GM12878 (cell line): ENCODE measurements around the gene SPATC1L. TPM values are rescaled to one million over a fixed set of nuclear protein-coding genes. Genes with fewer than 3 reads are reported as not detected.

ENCODE experiments used
- ATAC-seq: fragments of 200-7000 bp; cut with Tn5 transposase; 3 replicates; pipeline ENCODE4 v1.9.1; 2020; ENCODE audit warnings: mild to moderate bottlenecking, moderate library complexity
- BruUV-seq: library from RNA; stranded (reverse); fragments of 400-500 nt; replicated peaks from 2 replicates; lab custom pipeline; 2021; lab: Mats Ljungman, UMichigan
- CTCF ChIA-PET: fragments of 300-600 bp; sonication (Branson Sonifier 250); formaldehyde crosslinking; extraction: SDS; loops from one replicate; lab custom pipeline; 2021; ENCODE audit warnings: inconsistent platforms; lab: Yijun Ruan, JAX
- POLR2A ChIA-PET: fragments of 350-600 bp; formaldehyde crosslinking; extraction: SDS; loops from one replicate; lab custom pipeline; 2021; ENCODE audit warnings: inconsistent platforms; lab: Charles Lee
- RAD21 ChIA-PET: fragments of 300-600 bp; sonication (Branson Sonifier 250); formaldehyde crosslinking; loops from one replicate; lab custom pipeline; 2023; ENCODE audit warnings: antibody characterized with exemption; ENCODE audit not compliant: unreplicated experiment; lab: Charles Lee
- SMC1A ChIA-PET: fragments of 300-600 bp; sonication (Branson Sonifier 250); formaldehyde crosslinking; loops from one replicate; lab custom pipeline; 2023; ENCODE audit not compliant: unreplicated experiment, uncharacterized antibody; lab: Charles Lee
- DNase-seq: peaks from one replicate; pipeline ENCODE4 v3.0.0-alpha.2; 2011; ENCODE audit warnings: low read depth, low spot score
- FAIRE-seq: peaks from 3 replicates; lab custom pipeline; 2011; peaks lifted over from hg19 to GRCh38; lab: Jason Lieb, UNC
- H2AFZ ChIP-seq: 2 replicates; pipeline ENCODE4 v1.6.0; 2011; ENCODE audit warnings: low read depth, low read length, control low read depth; ENCODE audit not compliant: control insufficient read depth
- H3K27ac ChIP-seq: 2 replicates; pipeline ENCODE4 v1.5.1; 2011; ENCODE audit warnings: control low read depth; ENCODE audit not compliant: control insufficient read depth, insufficient read depth
- H3K27me3 ChIP-seq, 2 experiments: replicated peaks in 1 of 2; 2 replicates each; pipeline versions ENCODE4 v1.6.0 to v1.6.1; 2011; ENCODE audit warnings: low read length in 1 of 2; ENCODE audit not compliant: control insufficient read depth in 2 of 2, insufficient read depth in 2 of 2
- H3K36me3 ChIP-seq, 2 experiments: 2 replicates each; pipeline ENCODE4 v1.5.1; 2011; ENCODE audit warnings: low read length in 1 of 2; ENCODE audit not compliant: control insufficient read depth in 2 of 2, insufficient read depth in 2 of 2
- H3K4me1 ChIP-seq: 2 replicates; pipeline ENCODE4 v1.6.1; 2011; ENCODE audit warnings: mild to moderate bottlenecking, low read length, moderate library complexity, mixed read lengths; ENCODE audit not compliant: control insufficient read depth, insufficient read depth
- H3K4me2 ChIP-seq: 2 replicates; pipeline ENCODE4 v1.6.0; 2011; ENCODE audit warnings: control low read depth; ENCODE audit not compliant: control insufficient read depth, insufficient read depth
- H3K4me3 ChIP-seq: fragments of 200-600 bp; sonication (generic); 2 replicates; pipeline ENCODE4 v1.5.1; 2016
- H3K79me2 ChIP-seq: 2 replicates; pipeline ENCODE4 v1.6.0; 2011; ENCODE audit warnings: low read length; ENCODE audit not compliant: control insufficient read depth, insufficient read depth
- H3K9ac ChIP-seq: 2 replicates; pipeline ENCODE4 v1.8.0; 2011; ENCODE audit warnings: low read length, control low read depth, mixed read lengths; ENCODE audit not compliant: control insufficient read depth, insufficient read depth
- H3K9me3 ChIP-seq: replicated peaks from 3 replicates; pipeline ENCODE4 v1.5.1; 2011; ENCODE audit warnings: mild to moderate bottlenecking, low read length; ENCODE audit not compliant: control insufficient read depth, insufficient read depth
- H4K20me1 ChIP-seq: 2 replicates; pipeline ENCODE4 v1.6.0; 2011; ENCODE audit not compliant: control insufficient read depth, insufficient read depth
- EP300 ChIP-seq, 2 experiments: fragments of 150-350 bp in 1 of 2; IDR thresholded peaks; 2 replicates each; pipeline ENCODE4 v1.6.1; 2011 to 2012; ENCODE audit warnings: low read depth in 2 of 2, low read length in 2 of 2, borderline replicate concordance in 1 of 2, improper control_type of control experiment in 1 of 2, inconsistent platforms in 1 of 2; ENCODE audit not compliant: control insufficient read depth in 1 of 2
- MEF2B ChIP-seq: fragments of 450-650 bp; IDR thresholded peaks from 2 replicates; pipeline ENCODE4 v1.6.1; 2018; ENCODE audit warnings: mild to moderate bottlenecking, moderate library complexity; ENCODE audit not compliant: partially characterized antibody, poor library complexity, severe bottlenecking
- NFXL1 ChIP-seq: fragments of 450-650 bp; IDR thresholded peaks from 2 replicates; pipeline ENCODE4 v1.6.1; 2017; ENCODE audit warnings: antibody characterized with exemption, mild to moderate bottlenecking, borderline replicate concordance
- PML ChIP-seq: IDR thresholded peaks from 2 replicates; pipeline ENCODE4 v1.6.1; 2012; ENCODE audit warnings: low read length, inconsistent platforms
- SREBF2 ChIP-seq: IDR thresholded peaks from 2 replicates; pipeline ENCODE4 v1.6.1; 2012; ENCODE audit warnings: mild to moderate bottlenecking, low read length
- STAT3 ChIP-seq: IDR thresholded peaks from 2 replicates; pipeline ENCODE4 v1.6.1; 2011; ENCODE audit warnings: low read depth, low read length, improper control_type of control experiment
- TBL1XR1 ChIP-seq: IDR thresholded peaks from 2 replicates; pipeline ENCODE4 v1.6.1; 2012; ENCODE audit warnings: low read depth, low read length, improper control_type of control experiment
- WGBS: methylation state at CpG from one replicate; pipeline ENCODE4 v1.1.6; 2016; ENCODE audit warnings: low lambda C conversion rate; ENCODE audit not compliant: insufficient replicate concordance, insufficient coverage; ENCODE audit errors: missing lambda C conversion rate; 5-methylcytosine and 5-hydroxymethylcytosine counted together
- in situ Hi-C: fragments of 300-500 bp; cut with MboI; formaldehyde crosslinking; loops from 9 replicates; pipeline ENCODE4 v1.14.3; 2018; ENCODE audit warnings: mixed read lengths
- intact Hi-C: fragments of 100-400 bp; cut with micrococcal nuclease; formaldehyde crosslinking; loops from one replicate; pipeline ENCODE4 v1.14.2; 2022; ENCODE audit not compliant: unreplicated experiment
- polyA plus RNA-seq, 11 experiments: library from polyadenylated mRNA; depleted of rRNA in 4 of 11; unstranded in 6 of 11; stranded (reverse) in 5 of 11; fragments of >200 nt; fragmentation: Nextera tagmentation in 4 of 11; fragmentation: Illumina TruSeq in 1 of 11; extraction: Ambion mirVana in 4 of 11; extraction: Trizol in 1 of 11; gene quantifications; 1 replicate in 1 of 11; 2 replicates in 10 of 11; pipeline versions ENCODE4 v1.2.1 to v1.2.3, GENCODE V29; 2011 to 2016; ENCODE audit warnings: inconsistent platforms in 2 of 11, missing spikeins in 2 of 11, low read depth in 1 of 11
- total RNA-seq, 4 experiments: library from RNA; depleted of rRNA in 3 of 4; stranded (reverse); fragments of >200 nt in 3 of 4; fragmentation: Illumina TruSeq in 1 of 4; extraction: Trizol in 1 of 4; gene quantifications; 2 replicates each; pipeline versions ENCODE4 v1.2.1 to v1.2.3, GENCODE V29; 2013 to 2021
- TF ChIP-seq, protein P1 (sequence below): IDR thresholded peaks from 2 replicates; pipeline ENCODE4 v1.6.1; 2012; ENCODE audit warnings: mild to moderate bottlenecking, low read depth, low read length

The SPATC1L gene
- total and polyA plus RNA-seq, 10 of the 15 experiments (the other 5 are each of a cell fraction or from before 2014, with no cell fraction given), result 1.4 to 16.0 (median 7.0) TPM; not detected in 2

DNA sequence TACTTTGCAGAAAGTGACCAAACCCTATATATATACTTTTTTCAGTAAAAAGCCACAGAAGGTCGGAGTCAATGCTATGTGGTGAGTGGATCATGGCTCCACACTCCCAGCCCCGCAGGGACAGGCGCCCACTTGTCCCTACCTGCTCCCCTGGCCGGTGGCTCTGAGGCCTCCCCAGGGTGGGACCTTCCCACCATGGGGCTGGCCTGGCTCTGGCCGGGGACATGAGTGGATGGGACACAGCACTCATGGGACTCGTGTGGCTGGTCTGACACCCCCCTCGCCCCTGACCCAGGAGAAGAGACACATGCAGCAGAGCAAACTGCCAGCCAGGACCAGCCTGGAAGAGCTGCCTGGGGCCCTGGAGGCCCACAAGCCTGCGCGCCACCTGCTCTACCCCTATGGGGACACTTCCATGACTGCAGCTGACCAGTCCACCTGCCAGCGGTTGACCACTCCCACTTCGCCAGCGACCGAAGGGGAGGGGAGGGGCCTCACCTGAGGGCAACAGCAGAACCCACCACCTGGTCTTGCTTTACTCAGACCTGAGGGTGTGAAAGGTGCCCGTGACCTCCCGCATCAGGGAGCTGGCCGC is 2.2 kb downstream of the SPATC1L start:
- intact Hi-C loops (no loop called here), in situ Hi-C loops (no loop called here)
- H3K9me3 ChIP-seq, result no peaks in the 10 kb centered on the region
- POLR2A ChIA-PET, result no interaction called here
- H3K36me3 ChIP-seq, result no peaks in the 10 kb centered on the region
- H3K27me3 ChIP-seq, result no peaks in the 10 kb centered on the region
- no peaks in the 10 kb centered on the region; the same call in 1 of the 2 replicates for H3K4me1 ChIP-seq
- no peak overlapping the region for H3K4me2 ChIP-seq
- RAD21 ChIA-PET, result no interaction called here
- no peak overlapping the region for H2AFZ ChIP-seq
- FAIRE-seq, result no peak
- no peak for ATAC-seq
- CTCF ChIA-PET, result no interaction called here
- DNase-seq, result no peak
- H3K27ac ChIP-seq, result no peak overlapping the region
- TF ChIP-seq MEF2B (no peak), STAT3 (no peak), NFXL1 (no peak), PML (no peak), EP300 (IDR thresholded peaks at IDR 0.05; ENCODE audit: borderline replicate concordance in 1 of 2, control insufficient read depth in 1 of 2, low read depth in 2 of 2, low read length in 2 of 2) (no peak), TBL1XR1 (no peak), SREBF2 (no peak)
- TF ChIP-seq, protein P1, sequence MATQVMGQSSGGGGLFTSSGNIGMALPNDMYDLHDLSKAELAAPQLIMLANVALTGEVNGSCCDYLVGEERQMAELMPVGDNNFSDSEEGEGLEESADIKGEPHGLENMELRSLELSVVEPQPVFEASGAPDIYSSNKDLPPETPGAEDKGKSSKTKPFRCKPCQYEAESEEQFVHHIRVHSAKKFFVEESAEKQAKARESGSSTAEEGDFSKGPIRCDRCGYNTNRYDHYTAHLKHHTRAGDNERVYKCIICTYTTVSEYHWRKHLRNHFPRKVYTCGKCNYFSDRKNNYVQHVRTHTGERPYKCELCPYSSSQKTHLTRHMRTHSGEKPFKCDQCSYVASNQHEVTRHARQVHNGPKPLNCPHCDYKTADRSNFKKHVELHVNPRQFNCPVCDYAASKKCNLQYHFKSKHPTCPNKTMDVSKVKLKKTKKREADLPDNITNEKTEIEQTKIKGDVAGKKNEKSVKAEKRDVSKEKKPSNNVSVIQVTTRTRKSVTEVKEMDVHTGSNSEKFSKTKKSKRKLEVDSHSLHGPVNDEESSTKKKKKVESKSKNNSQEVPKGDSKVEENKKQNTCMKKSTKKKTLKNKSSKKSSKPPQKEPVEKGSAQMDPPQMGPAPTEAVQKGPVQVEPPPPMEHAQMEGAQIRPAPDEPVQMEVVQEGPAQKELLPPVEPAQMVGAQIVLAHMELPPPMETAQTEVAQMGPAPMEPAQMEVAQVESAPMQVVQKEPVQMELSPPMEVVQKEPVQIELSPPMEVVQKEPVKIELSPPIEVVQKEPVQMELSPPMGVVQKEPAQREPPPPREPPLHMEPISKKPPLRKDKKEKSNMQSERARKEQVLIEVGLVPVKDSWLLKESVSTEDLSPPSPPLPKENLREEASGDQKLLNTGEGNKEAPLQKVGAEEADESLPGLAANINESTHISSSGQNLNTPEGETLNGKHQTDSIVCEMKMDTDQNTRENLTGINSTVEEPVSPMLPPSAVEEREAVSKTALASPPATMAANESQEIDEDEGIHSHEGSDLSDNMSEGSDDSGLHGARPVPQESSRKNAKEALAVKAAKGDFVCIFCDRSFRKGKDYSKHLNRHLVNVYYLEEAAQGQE, result no peak
- WGBS, result 77% methylated on average over 16 of the region's 16 CpGs
- H3K9ac ChIP-seq, result no peak overlapping the region
- no peaks in the 10 kb centered on the region for H4K20me1 ChIP-seq
- no peak overlapping the region for H3K4me3 ChIP-seq
- SMC1A ChIA-PET, result no interaction called here
- BruUV-seq, result no TSS peak
- no peaks in the 10 kb centered on the region for H3K79me2 ChIP-seq
